KMS-11 (cell line): ENCODE data around the gene SETSIP.

Experiments
- H2AFZ ChIP-seq: fragments of 200-600 bp; sonication (generic); 2 replicates; pipeline ENCODE4 v1.6.1; 2016; ENCODE audit warnings: antibody characterized with exemption, mixed run types, low read depth
- H3K27ac ChIP-seq: fragments of 200-600 bp; sonication (generic); 2 replicates; pipeline ENCODE4 v1.6.1; 2016; ENCODE audit warnings: mild to moderate bottlenecking, mixed run types
- H3K27me3 ChIP-seq: fragments of 200-600 bp; sonication (generic); 2 replicates; pipeline ENCODE4 v1.6.1; 2017; ENCODE audit warnings: mild to moderate bottlenecking, low read depth, mixed run types, moderate library complexity; ENCODE audit not compliant: insufficient read depth
- H3K36me3 ChIP-seq: fragments of 200-600 bp; sonication (generic); 2 replicates; pipeline ENCODE4 v1.6.1; 2017; ENCODE audit warnings: mild to moderate bottlenecking, mixed run types; ENCODE audit not compliant: insufficient read depth
- H3K4me1 ChIP-seq: fragments of 200-600 bp; sonication (generic); 2 replicates; pipeline ENCODE4 v1.6.1; 2016; ENCODE audit warnings: mild to moderate bottlenecking, low read depth, mixed run types; ENCODE audit not compliant: poor library complexity, severe bottlenecking
- H3K4me2 ChIP-seq: fragments of 200-600 bp; sonication (generic); 2 replicates; pipeline ENCODE4 v1.7.0; 2016; ENCODE audit warnings: mild to moderate bottlenecking, mixed run types
- H3K4me3 ChIP-seq: fragments of 200-600 bp; sonication (generic); IDR thresholded peaks from 2 replicates; pipeline ENCODE4 v1.6.1; 2017; ENCODE audit warnings: low read depth, low read length, mixed read lengths; ENCODE audit not compliant: insufficient read depth
- H3K79me2 ChIP-seq: fragments of 200-600 bp; sonication (generic); 2 replicates; pipeline ENCODE4 v1.6.1; 2016; ENCODE audit warnings: low read depth, mixed run types; ENCODE audit not compliant: insufficient read depth
- H3K9ac ChIP-seq: fragments of 200-600 bp; sonication (generic); 2 replicates; pipeline ENCODE4 v1.6.1; 2016; ENCODE audit warnings: mild to moderate bottlenecking, mixed run types
- H4K20me1 ChIP-seq: fragments of 200-600 bp; sonication (generic); 2 replicates; pipeline ENCODE4 v1.6.1; 2016; ENCODE audit warnings: mild to moderate bottlenecking, mixed run types; ENCODE audit not compliant: insufficient read depth
- TF ChIP-seq, protein P1 (sequence below): fragments of 200-600 bp; sonication (generic); conservative IDR thresholded peaks from 2 replicates; pipeline ENCODE4 v1.6.1; 2017; ENCODE audit warnings: low read depth, mild to moderate bottlenecking, antibody characterized with exemption, low read length, moderate library complexity, mixed read lengths

The SETSIP gene

DNA sequence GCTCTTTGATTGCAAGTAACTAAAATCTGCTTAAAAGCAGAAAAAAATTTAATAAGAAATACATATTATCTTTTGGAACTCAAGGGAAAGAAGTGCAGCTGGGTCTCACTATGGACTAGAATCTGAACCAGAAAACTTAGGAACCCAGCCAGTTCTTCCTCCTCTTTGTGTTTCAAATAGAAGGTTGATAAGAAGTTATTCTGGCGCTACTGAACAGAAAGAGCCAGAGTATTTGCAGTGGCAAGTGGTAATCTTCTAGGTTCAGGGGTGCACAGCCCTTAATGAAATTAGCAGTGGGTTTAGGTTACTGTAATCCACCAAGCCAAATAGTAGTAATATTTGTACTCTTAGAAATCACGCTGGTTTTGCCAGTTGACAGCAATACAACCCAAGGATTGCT lies 33.4 kb upstream of the SETSIP start:
- no peaks in the 10 kb centered on the region for H3K4me1 ChIP-seq
- H4K20me1 ChIP-seq, result no peaks in the 10 kb centered on the region
- H3K9ac ChIP-seq, result no peak overlapping the region
- H3K4me2 ChIP-seq, result no peak overlapping the region
- no peak overlapping the region for H2AFZ ChIP-seq
- TF ChIP-seq, protein P1, sequence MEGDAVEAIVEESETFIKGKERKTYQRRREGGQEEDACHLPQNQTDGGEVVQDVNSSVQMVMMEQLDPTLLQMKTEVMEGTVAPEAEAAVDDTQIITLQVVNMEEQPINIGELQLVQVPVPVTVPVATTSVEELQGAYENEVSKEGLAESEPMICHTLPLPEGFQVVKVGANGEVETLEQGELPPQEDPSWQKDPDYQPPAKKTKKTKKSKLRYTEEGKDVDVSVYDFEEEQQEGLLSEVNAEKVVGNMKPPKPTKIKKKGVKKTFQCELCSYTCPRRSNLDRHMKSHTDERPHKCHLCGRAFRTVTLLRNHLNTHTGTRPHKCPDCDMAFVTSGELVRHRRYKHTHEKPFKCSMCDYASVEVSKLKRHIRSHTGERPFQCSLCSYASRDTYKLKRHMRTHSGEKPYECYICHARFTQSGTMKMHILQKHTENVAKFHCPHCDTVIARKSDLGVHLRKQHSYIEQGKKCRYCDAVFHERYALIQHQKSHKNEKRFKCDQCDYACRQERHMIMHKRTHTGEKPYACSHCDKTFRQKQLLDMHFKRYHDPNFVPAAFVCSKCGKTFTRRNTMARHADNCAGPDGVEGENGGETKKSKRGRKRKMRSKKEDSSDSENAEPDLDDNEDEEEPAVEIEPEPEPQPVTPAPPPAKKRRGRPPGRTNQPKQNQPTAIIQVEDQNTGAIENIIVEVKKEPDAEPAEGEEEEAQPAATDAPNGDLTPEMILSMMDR, result no peak
- no peaks in the 10 kb centered on the region for H3K27me3 ChIP-seq
- H3K79me2 ChIP-seq, result no peaks in the 10 kb centered on the region
- no peak overlapping the region for H3K4me3 ChIP-seq
- H3K36me3 ChIP-seq, result no peaks in the 10 kb centered on the region
- H3K27ac ChIP-seq, result no peak overlapping the region

DNA sequence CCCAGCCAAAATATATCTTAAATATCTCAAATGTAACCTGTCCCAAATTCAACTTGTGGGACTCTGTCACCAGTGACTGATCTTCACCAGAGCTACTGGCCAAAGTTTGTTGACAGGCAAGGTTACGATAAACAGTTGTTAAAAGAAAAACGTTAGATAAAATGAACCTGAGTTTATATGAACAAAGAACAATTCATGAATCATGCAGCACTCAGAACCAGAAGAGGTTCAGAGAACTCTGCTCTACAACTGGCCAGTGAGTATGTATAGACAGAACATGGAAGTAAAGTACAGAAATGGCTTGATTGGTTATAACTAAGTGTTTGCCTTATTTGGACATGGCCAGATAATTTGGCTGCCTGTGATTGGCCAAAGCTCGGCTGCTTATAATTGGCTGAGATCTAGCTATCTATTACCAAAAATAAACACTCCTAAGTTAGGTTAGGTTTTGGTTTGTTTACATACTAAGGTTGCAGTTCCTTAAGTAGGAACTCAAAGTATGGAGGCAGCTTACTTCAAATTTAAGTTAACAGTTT lies 30.4 kb upstream of the SETSIP start:
- H3K4me3 ChIP-seq, result no peak overlapping the region
- no peak overlapping the region for H3K9ac ChIP-seq
- no peaks in the 10 kb centered on the region for H4K20me1 ChIP-seq
- H3K36me3 ChIP-seq, result no peaks in the 10 kb centered on the region
- H3K27ac ChIP-seq, result no peak overlapping the region
- H3K4me2 ChIP-seq, result no peak overlapping the region
- no peaks in the 10 kb centered on the region for H3K27me3 ChIP-seq
- H3K4me1 ChIP-seq, result no peaks in the 10 kb centered on the region
- no peak overlapping the region for H2AFZ ChIP-seq
- TF ChIP-seq, protein P1, result no peak
- H3K79me2 ChIP-seq, result no peaks in the 10 kb centered on the region

DNA sequence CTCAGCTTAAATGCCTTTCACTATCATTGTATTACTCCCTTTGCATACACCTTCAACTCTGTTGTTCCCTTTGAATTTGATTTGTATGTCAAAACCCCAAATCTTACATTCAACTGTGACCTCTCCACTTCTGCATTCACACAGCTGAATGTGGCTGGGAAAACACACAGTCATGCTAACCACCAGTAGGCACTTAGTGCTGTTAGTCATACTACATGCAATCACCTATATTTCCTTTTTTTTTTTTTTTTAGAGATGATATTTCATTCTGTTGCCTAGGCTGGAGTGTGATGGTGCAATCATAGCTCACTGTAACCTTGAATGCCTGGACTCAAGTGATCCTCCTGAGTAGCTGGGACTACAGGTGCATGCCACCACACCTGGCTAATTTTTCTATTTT lies 21.1 kb upstream of the SETSIP start:
- Histone ChIP-seq H3K9ac (no peak overlapping the region), H3K4me3 (no peak overlapping the region), H3K36me3 (no peaks in the 10 kb centered on the region), H4K20me1 (no peaks in the 10 kb centered on the region), H3K4me1 (no peaks in the 10 kb centered on the region), H2AFZ (no peak overlapping the region), H3K4me2 (no peak overlapping the region), H3K27ac (no peak overlapping the region), H3K27me3 (no peaks in the 10 kb centered on the region), H3K79me2 (no peaks in the 10 kb centered on the region)
- TF ChIP-seq, protein P1, result no peak

DNA sequence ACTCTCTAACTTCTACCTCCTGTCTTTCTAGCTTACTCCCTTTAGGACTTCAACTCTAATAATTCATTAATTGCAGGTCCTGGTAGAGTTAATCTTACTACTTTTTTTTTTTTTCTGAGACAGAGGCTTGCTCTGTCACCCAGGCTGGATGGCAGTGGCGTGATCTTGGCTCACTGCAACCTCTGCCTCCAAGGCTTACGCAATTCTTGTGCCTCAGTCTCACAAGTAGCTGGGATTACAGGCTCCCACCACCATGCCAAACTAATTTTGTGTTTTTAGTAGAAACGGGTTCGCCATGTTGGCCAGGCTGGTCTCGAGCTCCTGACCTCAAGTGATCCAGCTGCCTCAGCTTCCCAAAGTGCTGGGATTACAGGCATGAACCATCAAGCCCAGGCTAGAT lies 20.7 kb upstream of the SETSIP start:
- no peaks in the 10 kb centered on the region for H3K4me1 ChIP-seq
- no peak overlapping the region for H3K9ac ChIP-seq
- H3K27ac ChIP-seq, result no peak overlapping the region
- H3K36me3 ChIP-seq, result no peaks in the 10 kb centered on the region
- TF ChIP-seq, protein P1, result no peak
- no peak overlapping the region for H3K4me3 ChIP-seq
- H2AFZ ChIP-seq, result no peak overlapping the region
- H3K27me3 ChIP-seq, result no peaks in the 10 kb centered on the region
- H3K4me2 ChIP-seq, result no peak overlapping the region
- H4K20me1 ChIP-seq, result no peaks in the 10 kb centered on the region
- H3K79me2 ChIP-seq, result no peaks in the 10 kb centered on the region
